GM12873 (cell line): ENCODE measurements around the gene FSCN2.

ENCODE experiments used
- TF ChIP-seq, protein P1 (sequence below): IDR thresholded peaks from 2 replicates; pipeline ENCODE4 v1.5.1; 2012; ENCODE audit warnings: low read depth, mild to moderate bottlenecking, moderate library complexity, low read length, control low read depth; ENCODE audit not compliant: insufficient read depth; ENCODE audit errors: missing control alignments

The FSCN2 gene

DNA sequence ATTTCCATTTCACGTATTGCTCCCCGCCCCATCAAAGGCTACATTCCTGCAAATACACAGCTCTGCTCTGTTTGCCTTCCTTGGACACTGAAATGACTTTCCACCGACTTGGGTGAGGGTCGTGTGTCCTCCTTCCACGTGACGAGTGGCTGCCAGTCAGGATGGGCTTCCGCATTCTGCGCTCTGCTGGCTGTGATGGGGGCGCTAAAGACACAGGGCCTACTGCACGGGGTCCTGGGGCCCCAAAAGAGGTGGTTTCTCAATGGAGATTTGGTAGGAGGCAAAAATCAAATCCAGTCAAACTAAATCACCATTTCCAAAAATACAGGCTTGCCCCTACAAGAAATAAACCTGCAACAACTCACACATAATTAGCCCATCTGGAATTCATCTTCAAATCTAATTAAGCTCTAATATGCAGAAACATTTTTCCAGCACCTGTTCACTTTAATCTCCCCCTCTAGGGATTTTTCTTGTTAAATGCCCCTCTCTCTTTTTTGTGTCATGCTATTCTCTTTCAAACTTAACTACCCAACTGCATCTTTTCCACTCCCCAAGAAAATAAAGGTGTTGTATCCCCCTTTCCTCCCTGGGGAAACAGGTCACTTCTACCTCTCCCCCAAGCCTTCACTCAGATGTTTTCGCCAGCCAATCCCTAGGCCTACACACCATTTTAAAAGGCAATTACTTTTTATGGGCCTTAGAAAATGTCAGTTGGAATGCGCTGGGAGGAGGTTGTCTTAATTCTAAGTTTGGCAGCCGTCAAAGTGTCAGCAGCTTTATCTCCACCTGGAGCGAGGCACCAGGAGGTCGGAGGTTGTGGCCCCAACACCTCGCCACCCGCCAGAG is 45.8 kb downstream of the FSCN2 start:
- TF ChIP-seq, protein P1, sequence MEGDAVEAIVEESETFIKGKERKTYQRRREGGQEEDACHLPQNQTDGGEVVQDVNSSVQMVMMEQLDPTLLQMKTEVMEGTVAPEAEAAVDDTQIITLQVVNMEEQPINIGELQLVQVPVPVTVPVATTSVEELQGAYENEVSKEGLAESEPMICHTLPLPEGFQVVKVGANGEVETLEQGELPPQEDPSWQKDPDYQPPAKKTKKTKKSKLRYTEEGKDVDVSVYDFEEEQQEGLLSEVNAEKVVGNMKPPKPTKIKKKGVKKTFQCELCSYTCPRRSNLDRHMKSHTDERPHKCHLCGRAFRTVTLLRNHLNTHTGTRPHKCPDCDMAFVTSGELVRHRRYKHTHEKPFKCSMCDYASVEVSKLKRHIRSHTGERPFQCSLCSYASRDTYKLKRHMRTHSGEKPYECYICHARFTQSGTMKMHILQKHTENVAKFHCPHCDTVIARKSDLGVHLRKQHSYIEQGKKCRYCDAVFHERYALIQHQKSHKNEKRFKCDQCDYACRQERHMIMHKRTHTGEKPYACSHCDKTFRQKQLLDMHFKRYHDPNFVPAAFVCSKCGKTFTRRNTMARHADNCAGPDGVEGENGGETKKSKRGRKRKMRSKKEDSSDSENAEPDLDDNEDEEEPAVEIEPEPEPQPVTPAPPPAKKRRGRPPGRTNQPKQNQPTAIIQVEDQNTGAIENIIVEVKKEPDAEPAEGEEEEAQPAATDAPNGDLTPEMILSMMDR = no peak

DNA sequence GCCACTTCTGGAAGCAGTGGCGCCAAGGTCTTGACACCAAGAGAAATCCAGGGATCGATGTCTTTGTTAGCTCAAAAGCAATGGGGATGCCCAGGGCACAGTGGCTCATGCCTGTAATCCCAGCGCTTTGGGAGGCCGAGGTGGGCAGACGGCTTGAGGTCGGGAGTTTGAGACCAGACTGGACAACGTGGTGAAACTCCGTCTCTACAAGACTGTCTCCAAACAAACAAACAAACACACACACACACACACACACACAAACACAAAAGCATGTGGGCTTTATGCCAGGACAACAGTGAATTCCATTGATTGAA is 46.4 kb downstream of the FSCN2 start:
- TF ChIP-seq, protein P1 = no peak

DNA sequence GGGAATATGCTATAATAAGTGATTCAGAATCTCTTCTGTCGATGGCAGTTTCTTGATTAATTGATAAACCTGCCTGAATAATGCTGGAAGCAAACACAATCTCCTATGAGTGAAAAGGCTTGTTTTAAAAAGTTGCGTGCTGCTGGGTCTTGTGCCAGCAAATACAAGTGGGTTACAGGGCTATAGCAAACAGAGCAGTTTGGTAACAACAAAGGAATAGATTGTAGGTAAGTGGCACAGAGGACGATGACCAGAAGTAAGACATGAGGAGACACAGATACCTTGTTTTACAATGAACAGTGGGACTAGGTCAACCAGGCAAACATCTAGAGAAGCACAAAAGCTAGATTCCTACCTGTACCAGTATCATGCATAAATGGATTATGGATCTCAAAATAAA is 47.7 kb downstream of the FSCN2 start:
- TF ChIP-seq, protein P1 = no peak

DNA sequence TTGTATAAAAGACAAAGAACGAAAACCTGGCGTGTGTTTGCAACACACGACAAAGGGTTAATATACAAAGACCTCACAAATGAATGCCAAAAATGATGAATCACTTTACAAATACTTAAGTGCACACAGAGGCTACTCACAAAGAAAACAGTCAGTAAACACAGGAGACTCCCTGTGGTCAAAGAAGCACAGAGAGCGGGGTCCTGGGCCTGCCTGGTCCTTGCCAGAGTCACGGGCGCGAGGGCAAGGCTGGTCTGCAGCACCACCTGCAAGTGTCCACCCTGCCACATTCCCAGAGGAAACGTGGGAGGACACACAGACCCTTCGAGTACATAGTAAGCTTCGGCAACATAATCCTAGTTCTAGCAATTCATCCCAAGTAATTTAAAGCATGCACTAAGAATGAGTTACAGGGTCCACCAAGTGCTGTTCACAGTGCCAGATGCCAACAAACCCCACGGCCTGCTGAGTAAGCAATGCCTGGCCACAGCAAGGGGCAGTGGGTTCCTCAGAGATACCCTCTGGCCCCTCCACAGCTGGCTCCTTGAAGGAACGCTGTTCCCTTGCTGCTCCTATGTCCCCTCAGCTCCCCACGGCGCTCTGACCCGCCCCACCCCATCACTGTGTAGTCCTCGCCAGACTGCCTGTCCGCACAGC is 48.6 kb downstream of the FSCN2 start:
- TF ChIP-seq, protein P1 = no peak

DNA sequence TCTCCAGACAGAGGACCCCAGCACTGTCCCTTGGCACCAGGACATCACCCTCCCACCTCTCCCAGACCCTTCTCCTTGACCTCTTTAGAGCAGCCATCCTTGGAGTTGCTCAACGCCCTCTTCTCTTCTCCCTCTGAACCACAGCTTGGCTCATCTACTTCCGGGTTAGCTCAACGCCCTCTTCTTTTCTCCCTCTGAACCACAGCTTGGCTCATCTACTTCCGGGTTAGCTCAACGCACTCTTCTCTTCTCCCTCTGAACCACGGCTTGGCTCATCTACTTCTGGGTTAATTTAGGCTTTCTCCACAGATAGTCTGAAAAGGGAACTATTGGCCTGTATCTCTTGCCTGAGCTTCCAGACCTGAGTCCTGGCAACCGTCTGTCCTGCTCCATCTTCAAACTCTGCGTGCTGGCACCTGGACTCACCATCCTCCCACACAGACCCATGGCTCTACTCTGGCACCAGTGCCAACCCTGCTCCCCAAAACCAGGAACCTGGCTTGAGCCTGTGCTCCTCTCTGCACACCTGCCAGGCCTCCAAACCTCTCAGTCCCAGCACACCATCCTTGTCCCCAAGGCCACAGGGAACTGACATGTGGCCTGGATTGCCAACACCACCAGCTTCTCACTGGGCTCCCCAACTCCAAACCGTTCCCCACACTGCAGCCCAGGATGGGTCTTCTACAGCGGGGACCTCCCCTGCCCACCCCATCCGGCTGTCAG is 49.3 kb downstream of the FSCN2 start:
- TF ChIP-seq, protein P1 = no peak

DNA sequence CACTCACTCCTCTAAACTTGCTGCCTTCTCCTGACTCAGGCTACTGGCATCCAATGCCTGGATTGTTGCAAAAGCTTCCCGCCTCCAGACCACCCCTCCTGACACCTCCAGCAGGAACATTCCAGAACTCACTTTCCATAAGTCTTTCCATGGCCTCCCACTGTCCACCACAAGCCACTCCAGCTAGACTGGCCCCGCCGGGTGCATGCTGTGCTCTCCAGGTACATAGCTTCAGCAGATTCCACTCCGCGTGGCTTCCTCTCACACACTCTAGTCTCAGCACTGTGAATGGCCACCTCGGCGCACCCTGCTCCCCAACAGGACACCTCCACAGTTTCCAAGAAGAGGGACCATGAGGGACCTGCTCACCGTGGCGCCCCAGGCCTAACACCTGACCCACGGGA is 49.9 kb downstream of the FSCN2 start:
- TF ChIP-seq, protein P1 = no peak
